Measurements from ENCODE around the gene NHLH1. TPM values are rescaled to one million over a fixed set of nuclear protein-coding genes. Genes with fewer than 3 reads are reported as not detected.

Gene NHLH1
- total and polyA plus RNA-seq, 10 of the 15 experiments (the other 5 are each of a cell fraction or from before 2014, with no cell fraction given), result 0.22 to 0.98 (median 0.43) TPM; not detected in 1

DNA sequence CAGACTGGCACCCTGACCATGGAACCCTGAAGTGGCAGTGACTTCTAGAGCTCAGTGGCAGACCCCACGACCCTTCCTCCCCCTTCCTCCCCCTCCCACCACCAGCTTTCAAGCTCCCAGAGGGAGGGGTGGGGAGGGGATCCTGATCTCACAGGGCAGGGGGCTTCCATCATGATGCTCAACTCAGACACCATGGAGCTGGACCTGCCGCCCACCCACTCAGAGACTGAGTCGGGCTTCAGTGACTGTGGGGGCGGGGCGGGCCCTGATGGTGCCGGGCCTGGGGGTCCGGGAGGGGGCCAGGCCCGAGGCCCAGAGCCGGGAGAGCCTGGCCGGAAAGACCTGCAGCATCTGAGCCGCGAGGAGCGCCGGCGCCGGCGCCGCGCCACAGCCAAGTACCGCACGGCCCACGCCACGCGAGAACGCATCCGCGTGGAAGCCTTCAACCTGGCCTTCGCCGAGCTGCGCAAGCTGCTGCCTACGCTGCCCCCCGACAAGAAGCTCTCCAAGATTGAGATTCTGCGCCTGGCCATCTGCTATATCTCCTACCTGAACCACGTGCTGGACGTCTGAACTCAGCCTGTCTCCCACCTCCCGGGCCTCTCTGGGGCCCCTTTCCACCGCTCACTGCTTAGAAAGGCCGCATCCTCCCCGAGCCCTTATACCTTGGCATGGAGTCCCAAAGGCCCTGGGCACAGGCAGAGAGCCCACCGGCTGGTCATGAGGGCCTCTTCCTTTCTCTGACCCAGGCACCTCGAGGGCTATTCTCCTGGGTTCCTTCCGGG lies 3.9 kb downstream of the NHLH1 start:
- CTCF ChIA-PET, result interaction anchor here (0.9 to 1.2 kb wide), 2 partner anchors 119 to 285 kb away, joined by 3 to 5 read pairs; no protein-coding TSS in a partner anchor

DNA sequence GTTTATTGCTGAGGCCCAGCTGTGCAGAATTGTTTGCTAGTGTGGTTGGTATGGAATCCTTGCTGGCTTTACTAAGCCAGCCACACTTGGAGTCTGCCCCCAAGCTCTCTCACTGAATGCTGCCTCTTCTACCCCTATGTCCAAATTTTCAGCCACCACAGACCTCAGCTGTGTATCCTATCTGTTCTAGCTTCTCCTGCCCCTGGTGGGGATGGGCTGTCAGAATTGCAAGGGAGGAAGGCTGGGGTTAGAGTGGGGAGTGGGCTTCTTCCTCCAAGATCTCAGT lies 4.4 kb downstream of the NHLH1 start:
- Histone ChIP-seq H3K9me3 (replicated peaks; ENCODE audit: control insufficient read depth, insufficient read depth, low read length) (no peaks in the 10 kb centered on the region), H3K27me3 (replicated peaks in 1 of 2; ENCODE audit: control insufficient read depth in 2 of 2, insufficient read depth in 2 of 2, low read length in 1 of 2) (no peaks in the 10 kb centered on the region), H3K79me2 (ENCODE audit: control insufficient read depth, insufficient read depth, low read length) (no peaks in the 10 kb centered on the region), H3K4me2 (ENCODE audit: control insufficient read depth, insufficient read depth) (no peak overlapping the region), H3K36me3 (ENCODE audit: control insufficient read depth in 2 of 2, insufficient read depth in 2 of 2, low read length in 1 of 2) (no peaks in the 10 kb centered on the region), H3K27ac (ENCODE audit: control insufficient read depth, insufficient read depth) (no peak overlapping the region), H3K4me3 (no peak overlapping the region), H4K20me1 (ENCODE audit: control insufficient read depth, insufficient read depth) (no peaks in the 10 kb centered on the region), H3K4me1 (ENCODE audit: control insufficient read depth, insufficient read depth, low read length) (peaks cover 12% of the 10 kb centered on the region), H3K9ac (ENCODE audit: control insufficient read depth, insufficient read depth, low read length) (no peak overlapping the region), H2AFZ (ENCODE audit: control insufficient read depth, low read depth, low read length) (no peak overlapping the region)
- intact Hi-C loops (cut with micrococcal nuclease; ENCODE audit: unreplicated experiment), result no loop called here
- RAD21 ChIA-PET (ENCODE audit: unreplicated experiment), result interaction anchor here (1.5 kb wide), 1 partner anchor 178 kb away, joined by 4 read pairs; no protein-coding TSS in a partner anchor
- DNase-seq (ENCODE audit: low read depth, low spot score) (no peak), FAIRE-seq (no peak), ATAC-seq (no peak)
- no TSS peak for BruUV-seq (replicated peaks)
- POLR2A ChIA-PET, result interaction anchor here (1.3 kb wide), 1 partner anchor 13 kb away, joined by 3 read pairs; no protein-coding TSS in a partner anchor
- SMC1A ChIA-PET (ENCODE audit: uncharacterized antibody, unreplicated experiment), result interaction anchor here (0.6 to 2.0 kb wide), 2 partner anchors 80 to 221 kb away, joined by 3 to 5 read pairs; no protein-coding TSS in a partner anchor
- CTCF ChIA-PET, result interaction anchor here (0.9 to 1.2 kb wide), 2 partner anchors 120 to 285 kb away, joined by 3 to 5 read pairs; no protein-coding TSS in a partner anchor
- in situ Hi-C loops (cut with MboI), result no loop called here
- TF ChIP-seq JUNB (IDR thresholded peaks at IDR 0.05) (no peak), ZNF592 (IDR thresholded peaks at IDR 0.05) (no peak), NR2F1 (conservative IDR thresholded peaks at IDR 0.05) (no peak), IKZF2 (IDR thresholded peaks at IDR 0.05) (no peak), BMI1 (IDR thresholded peaks at IDR 0.05; ENCODE audit: borderline replicate concordance) (no peak), LARP7 (IDR thresholded peaks at IDR 0.05) (no peak)
- TF ChIP-seq, protein P1, sequence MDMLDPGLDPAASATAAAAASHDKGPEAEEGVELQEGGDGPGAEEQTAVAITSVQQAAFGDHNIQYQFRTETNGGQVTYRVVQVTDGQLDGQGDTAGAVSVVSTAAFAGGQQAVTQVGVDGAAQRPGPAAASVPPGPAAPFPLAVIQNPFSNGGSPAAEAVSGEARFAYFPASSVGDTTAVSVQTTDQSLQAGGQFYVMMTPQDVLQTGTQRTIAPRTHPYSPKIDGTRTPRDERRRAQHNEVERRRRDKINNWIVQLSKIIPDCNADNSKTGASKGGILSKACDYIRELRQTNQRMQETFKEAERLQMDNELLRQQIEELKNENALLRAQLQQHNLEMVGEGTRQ (IDR thresholded peaks at IDR 0.05; ENCODE audit: borderline replicate concordance, low read depth, low read length), result no peak
- TF ChIP-seq, protein P2, sequence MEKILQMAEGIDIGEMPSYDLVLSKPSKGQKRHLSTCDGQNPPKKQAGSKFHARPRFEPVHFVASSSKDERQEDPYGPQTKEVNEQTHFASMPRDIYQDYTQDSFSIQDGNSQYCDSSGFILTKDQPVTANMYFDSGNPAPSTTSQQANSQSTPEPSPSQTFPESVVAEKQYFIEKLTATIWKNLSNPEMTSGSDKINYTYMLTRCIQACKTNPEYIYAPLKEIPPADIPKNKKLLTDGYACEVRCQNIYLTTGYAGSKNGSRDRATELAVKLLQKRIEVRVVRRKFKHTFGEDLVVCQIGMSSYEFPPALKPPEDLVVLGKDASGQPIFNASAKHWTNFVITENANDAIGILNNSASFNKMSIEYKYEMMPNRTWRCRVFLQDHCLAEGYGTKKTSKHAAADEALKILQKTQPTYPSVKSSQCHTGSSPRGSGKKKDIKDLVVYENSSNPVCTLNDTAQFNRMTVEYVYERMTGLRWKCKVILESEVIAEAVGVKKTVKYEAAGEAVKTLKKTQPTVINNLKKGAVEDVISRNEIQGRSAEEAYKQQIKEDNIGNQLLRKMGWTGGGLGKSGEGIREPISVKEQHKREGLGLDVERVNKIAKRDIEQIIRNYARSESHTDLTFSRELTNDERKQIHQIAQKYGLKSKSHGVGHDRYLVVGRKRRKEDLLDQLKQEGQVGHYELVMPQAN (conservative IDR thresholded peaks at IDR 0.05), result no peak

More for the DNA sequence above, 3.9 kb downstream of the NHLH1 start:
- Histone ChIP-seq H2AFZ (ENCODE audit: control insufficient read depth, low read depth, low read length) (no peak overlapping the region), H3K9ac (ENCODE audit: control insufficient read depth, insufficient read depth, low read length) (no peak overlapping the region), H3K9me3 (replicated peaks; ENCODE audit: control insufficient read depth, insufficient read depth, low read length) (no peaks in the 10 kb centered on the region), H3K36me3 (ENCODE audit: control insufficient read depth in 2 of 2, insufficient read depth in 2 of 2, low read length in 1 of 2) (no peaks in the 10 kb centered on the region), H3K4me1 (ENCODE audit: control insufficient read depth, insufficient read depth, low read length) (peaks cover 7% of the 10 kb centered on the region), H4K20me1 (ENCODE audit: control insufficient read depth, insufficient read depth) (no peaks in the 10 kb centered on the region), H3K4me2 (ENCODE audit: control insufficient read depth, insufficient read depth) (no peak overlapping the region), H3K4me3 (no peak overlapping the region), H3K27me3 (replicated peaks in 1 of 2; ENCODE audit: control insufficient read depth in 2 of 2, insufficient read depth in 2 of 2, low read length in 1 of 2) (no peaks in the 10 kb centered on the region), H3K27ac (ENCODE audit: control insufficient read depth, insufficient read depth) (no peak overlapping the region), H3K79me2 (ENCODE audit: control insufficient read depth, insufficient read depth, low read length) (no peaks in the 10 kb centered on the region)
- no peak for ATAC-seq
- no peak for TF ChIP-seq KAT2A (conservative IDR thresholded peaks at IDR 0.05; ENCODE audit: control insufficient read depth, low read depth, low read length)
- intact Hi-C loops (cut with micrococcal nuclease; ENCODE audit: unreplicated experiment) (no loop called here), in situ Hi-C loops (cut with MboI) (no loop called here)
- RAD21 ChIA-PET (ENCODE audit: unreplicated experiment), result interaction anchor here (0.6 to 1.5 kb wide), 2 partner anchors 177 to 218 kb away, joined by 4 read pairs; no protein-coding TSS in a partner anchor
- POLR2A ChIA-PET, result interaction anchor here (1.3 kb wide), 1 partner anchor 13 kb away, joined by 3 read pairs; no protein-coding TSS in a partner anchor
- DNase-seq (ENCODE audit: low read depth, low spot score), result no peak
- SMC1A ChIA-PET (ENCODE audit: uncharacterized antibody, unreplicated experiment), result interaction anchor here (0.6 to 2.0 kb wide), 3 partner anchors 80 to 345 kb away, joined by 3 to 5 read pairs (median 3); no protein-coding TSS in a partner anchor
- WGBS (ENCODE audit: insufficient coverage, insufficient replicate concordance, low lambda C conversion rate, missing lambda C conversion rate), result 86% methylated on average over 37 of the region's 42 CpGs
- no TSS peak for BruUV-seq (replicated peaks)
- FAIRE-seq, result no peak
